Endothelial cell of umbilical vein (primary cell): ENCODE results near the gene SH3YL1.

Experiments
- EZH2 ChIP-seq: IDR thresholded peaks from 2 replicates; pipeline ENCODE4 v1.6.1; 2012; ENCODE audit warnings: borderline replicate concordance, low read depth, mild to moderate bottlenecking, moderate library complexity, low read length, inconsistent platforms; ENCODE audit not compliant: severe bottlenecking
- GATA2 ChIP-seq: IDR thresholded peaks from 2 replicates; pipeline ENCODE4 v1.7.0; 2011; ENCODE audit warnings: low read depth, mild to moderate bottlenecking, moderate library complexity, mixed read lengths, low read length; ENCODE audit not compliant: insufficient read length, insufficient read depth
- JUN ChIP-seq: IDR thresholded peaks from 2 replicates; pipeline ENCODE4 v1.6.1; 2011; ENCODE audit warnings: borderline replicate concordance, low read depth; ENCODE audit not compliant: insufficient read length, insufficient read depth
- MYC ChIP-seq: IDR thresholded peaks from one replicate; pipeline ENCODE4 v1.6.1; 2011; ENCODE audit warnings: mild to moderate bottlenecking, low read depth, low read length
- POLR2A ChIP-seq: IDR thresholded peaks from 2 replicates; pipeline ENCODE4 v1.6.1; 2012; ENCODE audit warnings: low read depth, mild to moderate bottlenecking, control low read depth, low read length
- POLR2AphosphoS5 ChIP-seq: IDR thresholded peaks from 2 replicates; pipeline ENCODE4 v1.6.1; 2012; ENCODE audit warnings: low read depth, mild to moderate bottlenecking, control low read depth, low read length, moderate library complexity; ENCODE audit not compliant: insufficient read depth
- TF ChIP-seq, protein P1 (sequence below), 2 donors: IDR thresholded peaks; 1 replicate in 1 of 2; 2 replicates in 1 of 2; pipeline ENCODE4 v1.5.1; 2011; ENCODE audit warnings: low read length in 2 of 2, mild to moderate bottlenecking in 2 of 2, moderate library complexity in 2 of 2, control low read depth in 1 of 2, inconsistent platforms in 1 of 2, low read depth in 1 of 2; ENCODE audit not compliant: insufficient read depth in 1 of 2; ENCODE audit errors: extremely low read depth in 1 of 2

- TF ChIP-seq POLR2A, result no peak
- TF ChIP-seq, protein P1, sequence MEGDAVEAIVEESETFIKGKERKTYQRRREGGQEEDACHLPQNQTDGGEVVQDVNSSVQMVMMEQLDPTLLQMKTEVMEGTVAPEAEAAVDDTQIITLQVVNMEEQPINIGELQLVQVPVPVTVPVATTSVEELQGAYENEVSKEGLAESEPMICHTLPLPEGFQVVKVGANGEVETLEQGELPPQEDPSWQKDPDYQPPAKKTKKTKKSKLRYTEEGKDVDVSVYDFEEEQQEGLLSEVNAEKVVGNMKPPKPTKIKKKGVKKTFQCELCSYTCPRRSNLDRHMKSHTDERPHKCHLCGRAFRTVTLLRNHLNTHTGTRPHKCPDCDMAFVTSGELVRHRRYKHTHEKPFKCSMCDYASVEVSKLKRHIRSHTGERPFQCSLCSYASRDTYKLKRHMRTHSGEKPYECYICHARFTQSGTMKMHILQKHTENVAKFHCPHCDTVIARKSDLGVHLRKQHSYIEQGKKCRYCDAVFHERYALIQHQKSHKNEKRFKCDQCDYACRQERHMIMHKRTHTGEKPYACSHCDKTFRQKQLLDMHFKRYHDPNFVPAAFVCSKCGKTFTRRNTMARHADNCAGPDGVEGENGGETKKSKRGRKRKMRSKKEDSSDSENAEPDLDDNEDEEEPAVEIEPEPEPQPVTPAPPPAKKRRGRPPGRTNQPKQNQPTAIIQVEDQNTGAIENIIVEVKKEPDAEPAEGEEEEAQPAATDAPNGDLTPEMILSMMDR (IDR thresholded peaks at IDR 0.05; ENCODE audit: extremely low read depth in 1 of 2, insufficient read depth in 1 of 2, low read depth in 1 of 2, low read length in 2 of 2), result no peak
- TF ChIP-seq JUN, result no peak
- TF ChIP-seq EZH2, result no peak
- TF ChIP-seq POLR2AphosphoS5, result no peak
- TF ChIP-seq GATA2, result no peak
- TF ChIP-seq MYC, result no peak
These were observed 30.8 kb downstream of the SH3YL1 start for GRCh38 chr2:233030-233429.
